SK-N-SH (cell line): ENCODE measurements around the gene CACNA1D. TPM values are rescaled to one million over a fixed set of nuclear protein-coding genes. Genes with fewer than 3 reads are reported as not detected.

Experiments
- CTCF ChIA-PET: fragments of 300-600, 350-600 bp; formaldehyde crosslinking; extraction: SDS; loops from one replicate; lab custom pipeline; 2021; lab: Yijun Ruan, JAX
- POLR2A ChIA-PET: fragments of 350-600 bp; sonication (Branson Sonifier 250); formaldehyde crosslinking; extraction: SDS; loops from one replicate; lab custom pipeline; 2020; ENCODE audit warnings: antibody characterized with exemption, inconsistent platforms; lab: Yijun Ruan, JAX
- DNase-seq: peaks from one replicate; pipeline ENCODE4 v3.0.0; 2012
- H2AFZ ChIP-seq: fragments of 200-600 bp; sonication (generic); 2 replicates; pipeline ENCODE4 v1.8.1; 2016; ENCODE audit warnings: antibody characterized with exemption, mild to moderate bottlenecking, low read depth
- H3F3A ChIP-seq: fragments of 200-600 bp; sonication (generic); replicated peaks from 2 replicates; pipeline ENCODE3; 2016; ENCODE audit warnings: antibody characterized with exemption, mild to moderate bottlenecking; ENCODE audit not compliant: insufficient read depth
- H3K27ac ChIP-seq, 2 experiments: fragments of 200-500 bp in 1 of 2; fragments of 200-600 bp in 1 of 2; sonication (Bioruptor generic) in 1 of 2; sonication (generic), shearing (Covaris generic) in 1 of 2; 2 replicates each; pipeline versions ENCODE4 v1.5.1 to v1.6.1; 2014 to 2016; ENCODE audit warnings: low read depth in 2 of 2, inconsistent platforms in 1 of 2, low read length in 1 of 2, mild to moderate bottlenecking in 1 of 2, mixed read lengths in 1 of 2
- H3K27me3 ChIP-seq: fragments of 200-600 bp; sonication (generic), shearing (Covaris generic); 2 replicates; pipeline ENCODE4 v1.6.1; 2016; ENCODE audit warnings: mixed run types; ENCODE audit not compliant: insufficient read depth
- H3K36me3 ChIP-seq, 2 experiments: fragments of 200-500 bp in 1 of 2; fragments of 200-600 bp in 1 of 2; sonication (Bioruptor generic) in 1 of 2; sonication (generic) in 1 of 2; replicated peaks in 1 of 2; 2 replicates each; pipeline versions ENCODE3 to v1.5.1; 2014 to 2016; ENCODE audit warnings: low read length in 1 of 2, mild to moderate bottlenecking in 1 of 2; ENCODE audit not compliant: insufficient read depth in 2 of 2, control insufficient read depth in 1 of 2
- H3K4me1 ChIP-seq, 2 experiments: fragments of 200-500 bp in 1 of 2; fragments of 200-600 bp in 1 of 2; sonication (Bioruptor generic) in 1 of 2; sonication (generic), shearing (Covaris generic) in 1 of 2; 2 replicates each; pipeline versions ENCODE4 v1.5.1 to v1.6.1; 2014 to 2016; ENCODE audit warnings: low read depth in 1 of 2, low read length in 1 of 2, mixed run types in 1 of 2; ENCODE audit not compliant: insufficient read depth in 2 of 2, control insufficient read depth in 1 of 2
- H3K4me2 ChIP-seq: fragments of 200-600 bp; sonication (generic), shearing (Covaris generic); 2 replicates; pipeline ENCODE4 v1.6.1; 2017; ENCODE audit warnings: mixed run types
- H3K4me3 ChIP-seq, 2 experiments: fragments of 200-500 bp in 1 of 2; fragments of 200-600 bp in 1 of 2; sonication (Bioruptor generic) in 1 of 2; sonication (generic), shearing (Covaris generic) in 1 of 2; 2 replicates each; pipeline versions ENCODE4 v1.5.1 to v1.8.1; 2014 to 2016; ENCODE audit warnings: low read depth in 2 of 2, inconsistent platforms in 1 of 2, low read length in 1 of 2, mild to moderate bottlenecking in 1 of 2, mixed read lengths in 1 of 2, moderate library complexity in 1 of 2
- H3K79me2 ChIP-seq: fragments of 200-600 bp; sonication (generic); 2 replicates; pipeline ENCODE4 v1.8.1; 2017; ENCODE audit warnings: mild to moderate bottlenecking; ENCODE audit not compliant: insufficient read depth
- H3K9ac ChIP-seq: fragments of 200-600 bp; sonication (generic); 2 replicates; pipeline ENCODE4 v1.6.1; 2017; ENCODE audit warnings: mixed run types
- H3K9me2 ChIP-seq: fragments of 200-600 bp; sonication (generic); 2 replicates; pipeline ENCODE4 v1.6.1; 2017; ENCODE audit warnings: mixed run types
- H3K9me3 ChIP-seq: fragments of 200-600 bp; sonication (generic); 2 replicates; pipeline ENCODE4 v1.6.1; 2017; ENCODE audit warnings: mixed run types, mild to moderate bottlenecking, moderate library complexity
- H4K20me1 ChIP-seq: fragments of 200-600 bp; sonication (generic); 2 replicates; pipeline ENCODE4 v1.6.1; 2017; ENCODE audit warnings: mild to moderate bottlenecking, mixed run types; ENCODE audit not compliant: insufficient read depth
- CTCF ChIP-seq: fragments of 200-600 bp; sonication (generic); IDR thresholded peaks from 2 replicates; pipeline ENCODE4 v1.6.1; 2017; ENCODE audit warnings: antibody characterized with exemption, mild to moderate bottlenecking, moderate library complexity
- EP300 ChIP-seq, 2 experiments: IDR thresholded peaks; 2 replicates each; pipeline versions ENCODE4 v1.4.0 to v1.6.1; 2012; ENCODE audit warnings: borderline replicate concordance in 1 of 2, low read depth in 1 of 2, low read length in 1 of 2
- EZH2phosphoT487 ChIP-seq: fragments of 200-600 bp; sonication (generic); IDR thresholded peaks from 2 replicates; pipeline ENCODE4 v1.6.1; 2017; ENCODE audit warnings: low read depth, mixed run types, mild to moderate bottlenecking, antibody characterized with exemption, moderate library complexity, borderline replicate concordance
- FOXJ3 ChIP-seq: sonication (generic); formaldehyde crosslinking; IDR thresholded peaks from 2 replicates; pipeline ENCODE4 v1.5.1; 2020; ENCODE audit warnings: mild to moderate bottlenecking, missing genetic modification reagents
- IRF3 ChIP-seq: fragments of 150-350 bp; IDR thresholded peaks from 2 replicates; pipeline ENCODE4 v1.6.1; 2016; ENCODE audit warnings: mild to moderate bottlenecking, low read depth, low read length
- MXI1 ChIP-seq: IDR thresholded peaks from 2 replicates; pipeline ENCODE4 v1.6.1; 2012; ENCODE audit warnings: mild to moderate bottlenecking, low read depth, low read length, improper control_type of control experiment
- NFIC ChIP-seq: IDR thresholded peaks from 2 replicates; pipeline ENCODE4 v1.4.0; 2012; ENCODE audit warnings: borderline replicate concordance
- RAD21 ChIP-seq: IDR thresholded peaks from 2 replicates; pipeline ENCODE4 v1.6.1; 2012; ENCODE audit warnings: mild to moderate bottlenecking, low read length
- REST ChIP-seq: IDR thresholded peaks from 2 replicates; pipeline ENCODE4 v1.6.1; 2012; ENCODE audit warnings: mild to moderate bottlenecking, low read depth, low read length, moderate library complexity
- RFX5 ChIP-seq: IDR thresholded peaks from 2 replicates; pipeline ENCODE4 v1.6.1; 2012; ENCODE audit warnings: mild to moderate bottlenecking, improper control_type of control experiment, low read length
- RXRA ChIP-seq: IDR thresholded peaks from 2 replicates; pipeline ENCODE4 v1.4.0; 2012; ENCODE audit warnings: low read depth, mild to moderate bottlenecking, borderline replicate concordance
- SIN3A ChIP-seq: IDR thresholded peaks from 2 replicates; pipeline ENCODE4 v1.6.1; 2012; ENCODE audit warnings: low read depth, mild to moderate bottlenecking, low read length, moderate library complexity, borderline replicate concordance
- SMC3 ChIP-seq: IDR thresholded peaks from 2 replicates; pipeline ENCODE4 v1.6.1; 2012; ENCODE audit warnings: low read depth, low read length, improper control_type of control experiment
- YY1 ChIP-seq: IDR thresholded peaks from 2 replicates; pipeline ENCODE4 v1.4.0; 2012; ENCODE audit warnings: low read depth, mild to moderate bottlenecking
- WGBS: methylation state at CpG from one replicate; pipeline ENCODE4 v1.1.6; 2017; ENCODE audit warnings: low lambda C conversion rate; 5-methylcytosine and 5-hydroxymethylcytosine counted together
- polyA plus RNA-seq, 3 experiments: library from polyadenylated mRNA; depleted of rRNA; stranded (reverse); fragments of >200 nt; gene quantifications; 2 replicates each; pipeline ENCODE4 v1.2.3, GENCODE V29; 2012

Gene CACNA1D
- polyA plus RNA-seq, 1 of the 3 experiments (the other 2 are of a cell fraction) = 0.12 TPM

- Histone ChIP-seq H3K36me3 (no peaks in the 10 kb centered on the region), H3K9me2 (no peaks in the 10 kb centered on the region), H3K27me3 (no peaks in the 10 kb centered on the region; the same call in 1 of the 2 replicates), H3K27ac (no peak overlapping the region), H3K4me1 (peaks cover 0 to 29% of the 10 kb centered on the region in 2 experiments; a peak in 1 of 4 replicates), H3K4me2 (no peak overlapping the region), H3K9me3 (no peaks in the 10 kb centered on the region), H4K20me1 (no peaks in the 10 kb centered on the region), H3K9ac (no peak overlapping the region), H3K79me2 (no peaks in the 10 kb centered on the region), H2AFZ (no peak overlapping the region), H3K4me3 (no peak overlapping the region), H3F3A (no peaks in the 10 kb centered on the region)
- 82% methylated on average over 8 of the region's 8 CpGs for WGBS
- no peak for DNase-seq
- CTCF ChIA-PET = no interaction called here
- POLR2A ChIA-PET = no interaction called here
- TF ChIP-seq FOXJ3 (CRISPR knock-in tag) (no peak), MXI1 (no peak), CTCF (no peak)
Observed at GRCh38 chr3:53774414-53774813, 280.0 kb downstream of the CACNA1D start.

- Histone ChIP-seq H4K20me1 (no peaks in the 10 kb centered on the region), H3K4me2 (no peak overlapping the region), H3K9ac (no peak overlapping the region), H3K27me3 (no peaks in the 10 kb centered on the region), H3K9me3 (no peaks in the 10 kb centered on the region), H2AFZ (no peak overlapping the region), H3K27ac (no peak overlapping the region), H3K4me1 (peaks cover 0 to 29% of the 10 kb centered on the region in 2 experiments; a peak in 1 of 4 replicates), H3F3A (no peaks in the 10 kb centered on the region), H3K4me3 (no peak overlapping the region), H3K9me2 (no peaks in the 10 kb centered on the region)
- no peak for DNase-seq
- ChIA-PET POLR2A (no interaction called here), CTCF (no interaction called here)
- 60% methylated on average over 5 of the region's 5 CpGs for WGBS
- TF ChIP-seq NFIC = no peak
- TF ChIP-seq REST = no peak
- no peak for TF ChIP-seq EZH2phosphoT487
- no peak for TF ChIP-seq SIN3A
- no peak for TF ChIP-seq RAD21
- no peak for TF ChIP-seq IRF3
- TF ChIP-seq SMC3 = no peak
- TF ChIP-seq EP300 (IDR thresholded peaks at IDR 0.05; ENCODE audit: borderline replicate concordance in 1 of 2, low read depth in 1 of 2, low read length in 1 of 2) = no peak
- TF ChIP-seq YY1 = no peak
- no peak for TF ChIP-seq RXRA
- TF ChIP-seq FOXJ3 (CRISPR knock-in tag) = no peak
- no peak for TF ChIP-seq MXI1
- TF ChIP-seq RFX5 = no peak
- TF ChIP-seq, all 33 proteins: peak for 0
- H3K79me2 ChIP-seq = no peaks in the 10 kb centered on the region
- H3K36me3 ChIP-seq = no peaks in the 10 kb centered on the region
Observed at GRCh38 chr3:53775018-53775417, 280.6 kb downstream of the CACNA1D start.
